HUES6 (cell line): ENCODE data around the gene CWC22.

Experiments
- H3K27ac ChIP-seq: 2 replicates; pipeline ENCODE4 v1.7.0; 2013; ENCODE audit warnings: low read depth, mild to moderate bottlenecking, low read length, inconsistent platforms
- H3K27me3 ChIP-seq: 2 replicates; pipeline ENCODE4 v1.6.1; 2013; ENCODE audit warnings: low read length; ENCODE audit not compliant: control insufficient read depth, insufficient read depth
- H3K36me3 ChIP-seq: 2 replicates; pipeline ENCODE4 v1.6.1; 2013; ENCODE audit warnings: low read length; ENCODE audit not compliant: control insufficient read depth, insufficient read depth
- H3K4me1 ChIP-seq: 2 replicates; pipeline ENCODE4 v1.6.1; 2013; ENCODE audit warnings: low read length; ENCODE audit not compliant: control insufficient read depth, insufficient read depth
- H3K4me3 ChIP-seq: 2 replicates; pipeline ENCODE4 v1.5.1; 2013; ENCODE audit warnings: low read depth, low read length
- H3K9ac ChIP-seq: one replicate; pipeline ENCODE4 v1.6.1; 2013; ENCODE audit warnings: mild to moderate bottlenecking, low read length
- H3K9me3 ChIP-seq: 2 replicates; pipeline ENCODE4 v1.6.1; 2013; ENCODE audit warnings: low read depth, low read length; ENCODE audit not compliant: control insufficient read depth, insufficient read depth

Gene CWC22

DNA sequence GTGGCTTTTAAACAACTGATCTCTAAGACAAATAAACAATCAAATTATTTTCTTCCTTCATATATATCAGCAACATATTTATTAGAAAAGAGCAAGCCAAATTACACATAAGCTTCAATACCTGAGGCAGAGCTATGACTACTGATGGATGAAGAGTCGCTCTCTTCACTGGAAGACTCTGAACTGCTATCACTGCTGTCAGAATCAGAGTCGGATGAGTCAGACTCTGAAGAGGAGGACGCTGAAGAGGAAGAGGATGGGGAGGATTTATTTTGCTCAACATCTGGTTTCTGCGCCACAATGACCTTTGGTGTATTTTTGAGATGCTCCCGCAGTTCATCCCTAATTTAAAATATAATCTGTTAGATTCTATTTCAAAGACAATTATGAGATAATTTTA is 56.7 kb downstream of the CWC22 start:
- H3K9ac ChIP-seq, result no peak overlapping the region
- H3K4me3 ChIP-seq, result no peak overlapping the region
- H3K36me3 ChIP-seq, result peaks cover 92% of the 10 kb centered on the region
- no peaks in the 10 kb centered on the region for H3K27me3 ChIP-seq
- H3K27ac ChIP-seq, result no peak overlapping the region
- H3K9me3 ChIP-seq, result no peaks in the 10 kb centered on the region
- H3K4me1 ChIP-seq, result no peaks in the 10 kb centered on the region

DNA sequence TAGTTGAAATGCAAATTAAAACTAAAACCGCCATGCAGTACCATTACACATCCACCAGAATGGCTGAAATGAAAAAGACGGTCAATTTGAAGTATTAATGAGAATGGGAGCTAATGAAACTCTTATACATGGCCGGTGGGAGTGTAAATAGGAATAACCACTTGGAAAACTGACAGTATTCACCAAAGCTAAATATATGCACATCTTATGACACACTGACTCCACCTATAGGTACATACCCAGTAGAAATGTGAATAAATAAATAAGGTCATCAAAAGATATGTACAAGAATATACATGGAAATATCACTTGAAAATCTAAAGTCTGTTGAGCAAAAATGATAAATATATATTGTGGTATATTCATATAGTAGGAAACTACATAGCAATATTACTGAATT is 57.7 kb downstream of the CWC22 start:
- Histone ChIP-seq H3K27me3 (no peaks in the 10 kb centered on the region), H3K36me3 (peaks cover 92% of the 10 kb centered on the region), H3K9ac (no peak overlapping the region), H3K4me3 (no peak overlapping the region), H3K9me3 (no peaks in the 10 kb centered on the region), H3K4me1 (no peaks in the 10 kb centered on the region), H3K27ac (no peak overlapping the region)

DNA sequence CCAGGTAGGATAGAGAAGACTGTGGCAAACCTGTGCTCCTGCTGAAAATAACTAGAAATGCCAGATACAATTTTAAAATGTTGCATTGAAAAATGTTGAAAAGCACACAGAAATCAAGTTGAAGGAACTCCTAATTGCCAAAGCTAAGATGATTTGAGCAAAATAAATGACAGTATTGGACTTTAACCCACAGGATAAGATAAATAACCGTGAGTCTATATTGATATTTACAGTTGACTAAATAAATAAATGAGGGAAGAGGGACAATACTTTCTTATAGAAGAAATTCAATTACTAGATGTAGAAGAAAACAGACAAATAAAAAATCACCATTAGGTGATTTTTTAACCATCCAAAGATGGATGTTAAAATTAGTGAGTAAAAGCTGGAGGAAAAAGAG is 59.0 kb downstream of the CWC22 start:
- no peaks in the 10 kb centered on the region for H3K9me3 ChIP-seq
- no peak overlapping the region for H3K9ac ChIP-seq
- no peak overlapping the region for H3K4me3 ChIP-seq
- no peaks in the 10 kb centered on the region for H3K4me1 ChIP-seq
- H3K27ac ChIP-seq, result peak overlapping the region; percentile 26; the same call in 1 of the 2 replicates
- H3K27me3 ChIP-seq, result no peaks in the 10 kb centered on the region
- peaks cover 79% of the 10 kb centered on the region for H3K36me3 ChIP-seq

DNA sequence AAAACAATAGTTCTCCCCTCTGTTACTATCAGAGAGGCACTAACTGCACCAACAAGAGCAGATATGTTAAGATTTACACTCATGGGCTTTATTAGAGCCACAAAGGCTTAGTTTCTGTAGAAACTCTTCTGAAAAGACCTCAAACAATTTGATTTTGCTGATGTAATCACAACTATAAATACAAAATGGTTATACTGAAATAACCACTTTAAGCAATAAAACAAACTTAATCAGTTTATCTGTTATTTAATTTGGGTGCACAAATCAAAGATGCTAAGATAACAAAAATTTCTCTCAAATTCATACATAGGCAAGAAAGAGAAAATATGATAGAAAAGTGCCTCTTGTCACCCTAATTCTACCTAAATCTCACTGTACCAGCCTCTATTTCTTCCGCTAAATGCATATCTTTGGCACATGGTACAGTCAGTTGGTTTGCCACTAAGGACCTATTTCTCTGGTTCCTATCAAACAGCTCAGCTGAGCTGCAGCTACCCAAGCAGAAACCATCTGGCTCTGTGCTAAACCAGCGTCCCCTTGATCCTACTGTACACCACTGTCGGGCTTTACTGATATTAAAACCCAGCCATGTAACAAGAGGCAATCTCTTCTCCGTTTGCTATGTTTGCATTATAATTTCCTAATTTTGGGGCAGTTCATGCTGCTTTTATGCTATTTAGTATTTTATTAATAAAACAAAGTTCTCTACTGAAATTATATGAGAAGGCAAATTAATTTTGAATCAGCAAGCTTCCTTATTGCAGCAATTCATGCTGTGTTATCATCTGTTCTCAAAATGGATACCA is 60.1 kb downstream of the CWC22 start:
- H3K4me1 ChIP-seq, result no peaks in the 10 kb centered on the region
- no peak overlapping the region for H3K27ac ChIP-seq
- H3K27me3 ChIP-seq, result no peaks in the 10 kb centered on the region
- H3K4me3 ChIP-seq, result no peak overlapping the region
- H3K9ac ChIP-seq, result no peak overlapping the region
- H3K9me3 ChIP-seq, result no peaks in the 10 kb centered on the region
- H3K36me3 ChIP-seq, result peaks cover 68% of the 10 kb centered on the region

DNA sequence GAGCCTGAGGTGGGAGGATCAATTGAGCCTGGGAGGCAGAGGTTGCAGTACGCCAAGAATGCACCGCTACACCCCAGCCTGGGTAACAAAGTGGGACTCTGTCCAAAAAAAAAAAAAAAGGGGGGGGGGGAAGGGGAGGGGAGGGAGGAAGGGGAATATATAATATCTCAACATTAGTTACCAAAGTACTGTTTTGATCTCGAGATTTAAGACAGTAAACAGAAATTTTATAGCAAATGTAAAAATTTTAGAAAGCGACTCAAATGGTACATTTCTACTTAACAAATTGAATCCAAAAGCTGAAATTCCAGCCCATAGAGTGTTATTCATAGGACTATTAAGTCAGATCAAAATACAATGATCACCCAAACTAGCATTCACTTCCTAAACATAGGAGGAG is 60.8 kb downstream of the CWC22 start:
- no peak overlapping the region for H3K27ac ChIP-seq
- no peaks in the 10 kb centered on the region for H3K9me3 ChIP-seq
- peaks cover 62% of the 10 kb centered on the region for H3K36me3 ChIP-seq
- no peak overlapping the region for H3K9ac ChIP-seq
- H3K27me3 ChIP-seq, result no peaks in the 10 kb centered on the region
- H3K4me1 ChIP-seq, result no peaks in the 10 kb centered on the region
- H3K4me3 ChIP-seq, result no peak overlapping the region

DNA sequence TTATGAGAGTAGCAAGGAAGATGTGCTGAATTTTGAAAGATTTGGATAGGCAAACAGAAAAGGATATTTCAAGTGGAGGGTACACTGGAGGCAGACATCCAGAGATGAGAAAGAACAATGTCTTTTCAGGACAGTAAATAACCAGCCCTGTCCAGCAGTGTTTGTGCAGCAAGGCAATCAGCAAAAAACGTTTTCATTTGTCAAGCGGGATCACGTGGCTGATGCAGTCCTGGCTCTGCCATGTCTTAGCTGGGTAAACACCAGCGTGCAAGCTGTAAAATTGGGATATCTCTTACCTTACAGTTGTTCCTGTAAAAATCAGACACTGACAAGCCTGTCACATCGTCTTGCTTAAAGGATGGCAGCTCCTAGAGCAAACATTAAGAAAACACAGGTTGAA is 67.8 kb downstream of the CWC22 start:
- no peaks in the 10 kb centered on the region for H3K9me3 ChIP-seq
- no peak overlapping the region for H3K27ac ChIP-seq
- H3K9ac ChIP-seq, result no peak overlapping the region
- H3K36me3 ChIP-seq, result no peaks in the 10 kb centered on the region
- H3K27me3 ChIP-seq, result no peaks in the 10 kb centered on the region
- no peak overlapping the region for H3K4me3 ChIP-seq
- no peaks in the 10 kb centered on the region for H3K4me1 ChIP-seq

DNA sequence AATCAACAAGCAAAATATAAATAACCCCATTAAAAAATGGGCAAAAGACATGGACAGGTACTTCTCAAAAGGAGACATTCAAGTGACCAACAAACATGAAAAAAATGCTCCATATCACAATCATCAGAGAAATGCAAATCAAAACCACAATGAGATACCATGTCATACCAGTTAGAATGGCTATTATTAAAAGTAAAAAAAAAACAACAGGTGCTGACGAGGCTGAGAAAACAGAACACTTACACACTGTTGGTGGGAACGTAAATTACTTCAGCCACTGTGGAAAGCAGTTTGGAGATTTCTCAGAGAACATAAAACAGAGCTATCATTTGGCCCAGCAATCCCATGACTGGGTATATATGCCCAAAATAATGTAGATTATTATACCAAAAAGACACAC is 69.1 kb downstream of the CWC22 start:
- Histone ChIP-seq H3K27ac (no peak overlapping the region), H3K4me1 (no peaks in the 10 kb centered on the region), H3K4me3 (no peak overlapping the region), H3K9ac (no peak overlapping the region), H3K9me3 (no peaks in the 10 kb centered on the region), H3K36me3 (no peaks in the 10 kb centered on the region), H3K27me3 (no peaks in the 10 kb centered on the region)

DNA sequence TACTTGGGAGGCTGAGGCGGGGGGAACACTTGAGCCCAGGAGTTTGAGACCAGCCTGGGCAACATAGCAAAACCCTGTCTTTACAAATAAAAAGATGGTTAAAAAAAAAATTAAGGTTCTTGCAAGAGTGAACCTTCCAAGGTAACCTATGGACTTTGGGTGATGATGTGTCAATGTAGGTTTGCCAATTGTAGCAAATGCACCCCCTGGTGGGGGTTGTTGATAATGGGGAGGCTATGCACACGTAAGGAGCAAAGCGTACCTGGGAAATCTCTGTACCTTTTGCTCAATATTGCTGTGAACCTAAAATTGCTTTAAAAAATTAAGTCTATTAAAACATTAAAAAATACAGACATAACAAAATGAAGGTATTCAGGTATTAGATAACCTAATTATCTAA is 70.4 kb downstream of the CWC22 start:
- H3K4me1 ChIP-seq, result no peaks in the 10 kb centered on the region
- H3K36me3 ChIP-seq, result no peaks in the 10 kb centered on the region
- H3K4me3 ChIP-seq, result no peak overlapping the region
- no peaks in the 10 kb centered on the region for H3K9me3 ChIP-seq
- no peak overlapping the region for H3K9ac ChIP-seq
- no peaks in the 10 kb centered on the region for H3K27me3 ChIP-seq
- no peak overlapping the region for H3K27ac ChIP-seq

DNA sequence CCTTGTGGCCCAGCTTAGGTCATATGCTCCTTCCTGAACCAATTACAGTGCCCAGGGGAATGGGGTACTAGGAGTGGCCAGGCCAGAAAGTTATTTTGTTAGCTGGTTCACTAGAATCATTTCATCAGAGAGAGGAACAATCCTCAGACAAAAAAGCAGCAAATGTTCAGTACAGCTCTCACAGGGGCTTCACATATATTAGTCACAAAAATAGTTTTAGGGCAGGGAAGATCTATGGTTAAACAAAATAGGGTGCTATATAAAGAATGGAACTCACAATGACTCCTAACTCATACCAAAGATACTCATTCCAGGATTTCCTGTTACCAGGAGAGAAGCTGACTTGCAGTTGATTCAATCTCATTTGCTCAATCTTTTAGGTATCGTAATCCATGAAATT is 71.0 kb downstream of the CWC22 start:
- Histone ChIP-seq H3K27ac (no peak overlapping the region), H3K9ac (no peak overlapping the region), H3K4me3 (no peak overlapping the region), H3K4me1 (no peaks in the 10 kb centered on the region), H3K36me3 (no peaks in the 10 kb centered on the region), H3K27me3 (no peaks in the 10 kb centered on the region), H3K9me3 (no peaks in the 10 kb centered on the region)

DNA sequence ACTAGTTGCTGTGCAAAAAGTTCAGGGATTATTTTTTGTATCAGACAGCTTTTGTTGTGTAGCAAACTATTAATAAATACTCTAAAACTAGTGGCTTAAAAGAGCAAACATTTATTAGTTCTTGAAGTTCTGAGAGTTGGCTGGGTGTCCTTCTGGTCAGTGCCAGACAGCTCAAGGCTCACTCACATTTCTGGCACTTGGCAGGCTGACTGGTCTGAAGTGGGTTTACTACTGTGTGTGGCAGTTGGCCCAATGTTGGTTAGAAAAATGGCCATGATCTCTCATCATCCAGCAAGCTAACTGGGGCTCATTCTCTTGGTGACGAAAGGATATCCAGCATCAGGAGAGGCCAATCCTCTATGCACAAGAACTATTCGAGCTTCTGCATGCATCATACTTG is 74.3 kb downstream of the CWC22 start:
- H3K36me3 ChIP-seq, result no peaks in the 10 kb centered on the region
- no peak overlapping the region for H3K27ac ChIP-seq
- peaks cover 14% of the 10 kb centered on the region for H3K9me3 ChIP-seq
- H3K4me3 ChIP-seq, result no peak overlapping the region
- H3K27me3 ChIP-seq, result no peaks in the 10 kb centered on the region
- H3K9ac ChIP-seq, result no peak overlapping the region
- no peaks in the 10 kb centered on the region for H3K4me1 ChIP-seq

DNA sequence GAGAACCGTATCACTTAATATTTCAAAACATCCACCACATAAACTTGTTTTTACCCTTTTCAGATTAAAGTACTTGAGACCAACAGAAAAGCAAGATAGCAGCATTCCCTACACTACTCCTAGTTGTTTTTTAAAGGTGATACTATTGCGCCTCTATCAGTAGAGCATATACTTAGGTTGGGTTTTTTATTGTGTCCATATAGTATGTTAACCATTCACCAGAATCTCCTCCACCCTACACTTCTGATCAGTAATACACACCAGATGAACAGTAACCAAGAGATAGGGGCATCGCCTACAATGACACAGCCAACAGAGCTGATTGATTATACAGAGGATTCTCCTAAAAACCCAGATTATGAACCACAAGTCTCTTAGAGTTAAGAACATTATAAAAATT is 75.6 kb downstream of the CWC22 start:
- Histone ChIP-seq H3K4me3 (no peak overlapping the region), H3K9ac (no peak overlapping the region), H3K4me1 (no peaks in the 10 kb centered on the region), H3K27ac (no peak overlapping the region), H3K27me3 (no peaks in the 10 kb centered on the region), H3K9me3 (peaks cover 18% of the 10 kb centered on the region), H3K36me3 (no peaks in the 10 kb centered on the region)
